Transverse colon (tissue), 4 donors: ENCODE data around the gene ZNF91.

ENCODE experiments used
- CTCF ChIP-seq, 5 experiments: fragments of 200-600 bp in 3 of 5; fragments of 450-650 bp in 2 of 5; sonication (generic) in 3 of 5; IDR thresholded peaks; 1 replicate in 2 of 5; 2 replicates in 3 of 5; pipeline ENCODE4 v1.5.1; 2016 to 2017; ENCODE audit warnings: antibody characterized with exemption in 5 of 5, inconsistent platforms in 3 of 5, mild to moderate bottlenecking in 2 of 5, moderate library complexity in 1 of 5
- POLR2A ChIP-seq: fragments of 450-650 bp; IDR thresholded peaks from one replicate; pipeline ENCODE4 v1.6.1; 2016; ENCODE audit warnings: antibody characterized with exemption, mild to moderate bottlenecking, moderate library complexity
- POLR2AphosphoS5 ChIP-seq, 3 donors: sonication (generic); formaldehyde crosslinking; IDR thresholded peaks; one replicate each; pipeline ENCODE4 v1.6.1; 2016; ENCODE audit warnings: antibody characterized with exemption in 3 of 3

GRCh38 chr19:23409392-23410048 is 14.2 kb upstream of the ZNF91 start:
- TF ChIP-seq CTCF (IDR thresholded peaks at IDR 0.05): no peak
- TF ChIP-seq POLR2A: no peak
- peak; percentile 39 to 75 (median 40) for TF ChIP-seq POLR2AphosphoS5 (IDR thresholded peaks at IDR 0.05)
